ENCODE data around the gene WRNIP1.
A peak's percentile ranks its signal among the peaks of the same experiment; 100 is the strongest.

WRNIP1 gene

DNA sequence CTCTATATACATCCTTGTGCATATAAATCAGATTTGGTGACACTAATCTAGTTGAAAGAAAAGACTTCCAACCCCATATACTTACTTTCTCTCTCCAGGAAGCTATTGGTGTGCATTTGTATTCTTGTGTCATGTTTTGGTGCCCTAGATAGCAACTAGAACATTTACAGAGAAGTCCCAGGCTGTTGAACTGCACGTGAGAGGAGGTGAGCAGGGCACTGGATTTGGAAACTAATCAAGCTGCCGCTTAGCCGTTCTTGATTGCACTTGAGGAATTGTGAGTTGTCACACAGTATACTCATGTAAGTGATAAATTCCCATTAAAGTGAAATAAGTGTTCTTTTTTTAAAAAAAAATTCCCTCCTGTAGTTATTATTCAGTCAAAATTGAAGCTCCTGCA, 7.6 kb downstream of the WRNIP1 start:
- TF ChIP-seq, protein P1, sequence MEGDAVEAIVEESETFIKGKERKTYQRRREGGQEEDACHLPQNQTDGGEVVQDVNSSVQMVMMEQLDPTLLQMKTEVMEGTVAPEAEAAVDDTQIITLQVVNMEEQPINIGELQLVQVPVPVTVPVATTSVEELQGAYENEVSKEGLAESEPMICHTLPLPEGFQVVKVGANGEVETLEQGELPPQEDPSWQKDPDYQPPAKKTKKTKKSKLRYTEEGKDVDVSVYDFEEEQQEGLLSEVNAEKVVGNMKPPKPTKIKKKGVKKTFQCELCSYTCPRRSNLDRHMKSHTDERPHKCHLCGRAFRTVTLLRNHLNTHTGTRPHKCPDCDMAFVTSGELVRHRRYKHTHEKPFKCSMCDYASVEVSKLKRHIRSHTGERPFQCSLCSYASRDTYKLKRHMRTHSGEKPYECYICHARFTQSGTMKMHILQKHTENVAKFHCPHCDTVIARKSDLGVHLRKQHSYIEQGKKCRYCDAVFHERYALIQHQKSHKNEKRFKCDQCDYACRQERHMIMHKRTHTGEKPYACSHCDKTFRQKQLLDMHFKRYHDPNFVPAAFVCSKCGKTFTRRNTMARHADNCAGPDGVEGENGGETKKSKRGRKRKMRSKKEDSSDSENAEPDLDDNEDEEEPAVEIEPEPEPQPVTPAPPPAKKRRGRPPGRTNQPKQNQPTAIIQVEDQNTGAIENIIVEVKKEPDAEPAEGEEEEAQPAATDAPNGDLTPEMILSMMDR (conservative IDR thresholded peaks at IDR 0.05; ENCODE audit: low read depth, low read length), result no peak
- DNase-seq (ENCODE audit: low read depth), result no peak

DNA sequence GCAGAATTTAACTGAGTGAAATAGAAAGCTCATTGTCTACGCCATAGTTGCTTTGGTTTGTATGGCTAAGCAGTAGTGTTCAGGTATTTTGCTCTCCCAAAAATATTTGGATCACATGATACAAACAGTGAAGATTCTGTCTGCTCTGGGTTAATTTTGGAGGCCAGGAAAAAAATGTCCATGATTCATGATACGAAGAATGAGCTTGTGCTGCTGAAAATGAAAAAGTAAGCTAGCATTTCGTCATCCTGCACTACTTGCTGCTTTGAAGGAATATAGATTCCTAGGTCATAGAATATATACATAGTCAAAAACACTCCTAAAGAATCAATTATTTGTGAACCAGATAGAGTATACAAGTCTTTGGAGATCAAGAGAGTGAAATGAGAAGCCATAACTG, 8.3 kb downstream of the WRNIP1 start:
- TF ChIP-seq, protein P1 (conservative IDR thresholded peaks at IDR 0.05; ENCODE audit: low read depth, low read length), result no peak
- H3K4me3 ChIP-seq (ENCODE audit: low read depth, low read length), result no peak overlapping the region
- DNase-seq (ENCODE audit: low read depth), result peak; percentile 62

More for the DNA sequence above, 7.6 kb downstream of the WRNIP1 start:
- H3K4me3 ChIP-seq (ENCODE audit: low read depth, low read length), result no peak overlapping the region

DNA sequence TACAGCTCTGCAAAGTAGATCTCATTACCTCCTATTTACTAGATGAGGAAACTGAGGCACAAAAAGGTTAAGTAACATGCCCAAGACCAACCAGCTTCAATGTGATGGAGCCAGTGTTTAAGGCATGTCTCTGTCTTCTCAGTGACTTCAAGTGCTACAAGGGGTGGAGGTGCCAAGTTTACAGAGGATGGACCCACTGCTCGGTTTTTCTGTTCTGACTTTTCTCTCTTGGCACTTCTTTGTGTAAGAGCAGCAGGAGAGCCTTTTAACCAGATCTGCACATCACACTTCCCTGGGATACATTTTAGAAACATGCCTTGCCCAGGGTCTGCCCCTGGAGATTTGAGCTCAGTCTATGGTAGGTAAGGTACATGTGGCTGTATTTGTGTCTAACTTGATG, 9.8 kb downstream of the WRNIP1 start:
- no peak overlapping the region for H3K4me3 ChIP-seq (ENCODE audit: low read depth, low read length)
- DNase-seq (ENCODE audit: low read depth), result no peak
- TF ChIP-seq, protein P1 (conservative IDR thresholded peaks at IDR 0.05; ENCODE audit: low read depth, low read length), result no peak

DNA sequence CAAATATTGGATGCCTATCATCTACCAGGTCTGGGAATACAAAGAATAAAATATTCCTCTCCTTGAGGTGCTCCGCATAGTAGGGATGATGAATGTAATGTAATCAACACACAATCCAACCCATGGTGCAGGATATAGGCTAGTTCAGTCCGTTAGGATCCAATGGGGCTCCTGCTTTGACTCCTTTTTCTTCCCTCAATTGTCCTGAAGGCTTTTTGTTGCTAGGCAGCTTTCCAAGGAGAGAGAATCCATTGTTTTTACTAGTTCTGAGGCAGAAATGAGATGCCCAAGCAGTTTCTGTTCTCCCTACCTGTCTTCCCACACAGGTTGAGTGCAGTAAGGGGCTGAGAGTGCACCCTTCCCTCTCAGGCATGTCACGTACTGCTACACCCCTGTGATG, 12.1 kb downstream of the WRNIP1 start:
- DNase-seq (ENCODE audit: low read depth), result no peak
- TF ChIP-seq, protein P1 (conservative IDR thresholded peaks at IDR 0.05; ENCODE audit: low read depth, low read length), result no peak
- no peak overlapping the region for H3K4me3 ChIP-seq (ENCODE audit: low read depth, low read length)

DNA sequence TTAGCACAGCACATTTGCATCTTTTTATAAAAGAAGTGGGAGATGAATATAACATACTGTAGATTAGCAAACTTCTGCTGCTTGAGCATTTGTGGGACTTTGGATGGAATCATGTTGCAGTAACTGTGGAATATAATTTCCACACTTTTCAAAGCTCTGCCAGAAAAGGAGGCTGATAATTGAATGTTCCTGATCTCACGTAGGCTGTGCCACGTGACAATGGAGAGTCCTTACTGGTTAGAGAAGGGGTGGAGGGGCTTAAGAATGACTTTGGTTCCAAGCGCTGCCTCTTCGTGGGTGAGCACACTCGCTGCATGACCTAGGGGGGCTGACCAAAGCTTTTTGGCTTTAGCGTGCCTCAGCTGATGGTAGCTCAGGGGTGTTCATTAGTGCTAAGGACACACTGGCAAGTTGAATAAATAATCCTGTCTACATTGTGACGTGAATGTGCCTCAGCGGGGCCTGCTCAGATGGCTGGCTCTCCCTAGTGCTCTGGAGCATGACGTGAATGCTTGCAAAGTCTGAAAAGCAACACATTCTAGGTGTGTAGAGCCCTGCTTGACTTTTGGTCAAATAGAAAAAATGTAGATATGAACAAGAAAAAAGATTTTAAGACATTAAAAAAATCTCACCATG, 15.0 kb downstream of the WRNIP1 start:
- H3K4me3 ChIP-seq (ENCODE audit: low read depth, low read length), result no peak overlapping the region
- TF ChIP-seq, protein P1 (conservative IDR thresholded peaks at IDR 0.05; ENCODE audit: low read depth, low read length), result no peak
- no peak for DNase-seq (ENCODE audit: low read depth)

DNA sequence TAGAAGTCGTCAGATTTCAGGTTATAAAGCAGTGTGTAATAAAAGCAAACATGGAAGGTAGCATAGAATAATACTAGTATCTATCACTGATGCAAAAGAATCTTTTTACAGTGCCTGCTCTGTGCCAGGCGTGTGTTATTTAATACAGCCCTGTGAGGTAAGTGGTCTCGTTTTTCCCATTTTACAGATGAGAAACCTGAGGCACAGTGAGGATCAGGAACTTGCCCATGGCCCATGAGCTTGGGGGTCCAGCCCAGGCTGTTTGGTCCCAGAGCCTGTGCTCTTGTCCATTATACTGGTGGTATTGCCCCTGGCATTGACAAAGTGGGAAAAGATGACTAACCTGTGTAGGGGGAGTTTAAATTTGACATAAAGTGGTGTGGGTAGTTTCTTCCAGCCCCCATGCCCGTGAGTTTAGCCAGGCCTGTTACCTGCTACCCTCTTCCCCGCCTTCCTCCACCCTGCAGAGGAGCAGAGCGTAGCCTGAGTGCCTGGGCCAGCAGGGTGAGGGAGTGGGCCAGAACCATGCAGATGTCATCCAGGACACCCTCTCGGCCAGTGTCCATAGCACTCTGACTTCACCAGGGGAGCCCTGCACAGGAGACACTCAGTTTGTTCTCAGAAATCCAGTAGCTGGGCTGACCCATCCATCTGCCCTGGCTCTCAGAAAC, 16.6 kb downstream of the WRNIP1 start:
- TF ChIP-seq, protein P1 (conservative IDR thresholded peaks at IDR 0.05; ENCODE audit: low read depth, low read length), result no peak
- DNase-seq (ENCODE audit: low read depth), result no peak
- no peak overlapping the region for H3K4me3 ChIP-seq (ENCODE audit: low read depth, low read length)

DNA sequence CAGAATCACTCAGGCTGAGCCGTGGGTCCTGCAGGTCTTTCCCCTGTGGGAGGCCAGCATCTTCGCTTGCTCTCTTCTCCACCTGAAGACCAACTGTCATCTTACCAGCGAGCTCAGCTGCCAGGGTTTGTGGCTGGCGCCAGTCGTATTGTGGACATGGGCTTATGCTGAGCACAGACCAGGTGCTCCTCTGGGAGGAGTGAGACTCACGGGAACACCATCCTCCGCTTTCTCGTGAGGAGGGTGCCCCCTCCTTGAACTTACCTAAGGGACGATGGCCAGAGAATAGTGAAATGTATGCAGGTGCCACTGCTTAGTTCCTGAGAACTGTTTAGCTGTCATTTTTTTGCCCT, 17.1 kb downstream of the WRNIP1 start:
- no peak overlapping the region for H3K4me3 ChIP-seq (ENCODE audit: low read depth, low read length)
- DNase-seq (ENCODE audit: low read depth), result no peak
- TF ChIP-seq, protein P1 (conservative IDR thresholded peaks at IDR 0.05; ENCODE audit: low read depth, low read length), result no peak
